Mesenchymal stem cell (in vitro differentiated cells and primary cell): ENCODE results near the gene SLC29A2.

Experiments used
- DNase-seq: peaks from one replicate; pipeline ENCODE4 v3.0.0-alpha.2; 2013
- H2AFZ ChIP-seq: one replicate; pipeline ENCODE4 v1.6.1; 2013; ENCODE audit warnings: low read depth, mild to moderate bottlenecking, control low read depth, inconsistent platforms, low read length, moderate library complexity
- H2AK5ac ChIP-seq: 2 replicates; pipeline ENCODE4 v1.6.1; 2013; ENCODE audit warnings: low read length, moderate library complexity, mild to moderate bottlenecking, inconsistent platforms; ENCODE audit not compliant: severe bottlenecking
- H2BK120ac ChIP-seq: one replicate; pipeline ENCODE4 v1.6.1; 2013; ENCODE audit warnings: low read depth, mild to moderate bottlenecking, inconsistent platforms, low read length, moderate library complexity
- H2BK12ac ChIP-seq, 2 experiments: one replicate each; pipeline ENCODE4 v1.6.1; 2013; ENCODE audit warnings: inconsistent platforms in 2 of 2, low read length in 2 of 2, mild to moderate bottlenecking in 2 of 2, moderate library complexity in 2 of 2, control low read depth in 1 of 2
- H2BK15ac ChIP-seq: one replicate; pipeline ENCODE4 v1.6.1; 2013; ENCODE audit warnings: mild to moderate bottlenecking, low read depth, inconsistent platforms; ENCODE audit not compliant: poor library complexity, severe bottlenecking
- H2BK5ac ChIP-seq: 2 replicates; pipeline ENCODE4 v1.6.1; 2013; ENCODE audit warnings: low read depth, mild to moderate bottlenecking, low read length, control low read depth, inconsistent platforms; ENCODE audit not compliant: poor library complexity, severe bottlenecking
- H3K14ac ChIP-seq, 2 experiments: one replicate each; pipeline ENCODE4 v1.6.1; 2013; ENCODE audit warnings: inconsistent platforms in 2 of 2, low read length in 2 of 2, control low read depth in 1 of 2, mild to moderate bottlenecking in 1 of 2, moderate library complexity in 1 of 2
- H3K18ac ChIP-seq, 2 experiments: one replicate each; pipeline ENCODE4 v1.6.1; 2013; ENCODE audit warnings: inconsistent platforms in 2 of 2, low read length in 2 of 2, control low read depth in 1 of 2, low read depth in 1 of 2, mild to moderate bottlenecking in 1 of 2
- H3K23ac ChIP-seq, 2 experiments: one replicate each; pipeline ENCODE4 v1.6.1; 2013; ENCODE audit warnings: inconsistent platforms in 2 of 2, low read length in 2 of 2, mild to moderate bottlenecking in 2 of 2, moderate library complexity in 2 of 2, control low read depth in 1 of 2
- H3K27ac ChIP-seq: 2 replicates; pipeline ENCODE4 v1.5.1; 2013; ENCODE audit warnings: mild to moderate bottlenecking, moderate library complexity, low read length, control low read depth, inconsistent platforms; ENCODE audit not compliant: poor library complexity, severe bottlenecking
- H3K27me3 ChIP-seq, 2 experiments: 2 replicates each; pipeline versions ENCODE4 v1.6.1 to v1.7.0; 2013; ENCODE audit warnings: low read length in 2 of 2, mild to moderate bottlenecking in 2 of 2, moderate library complexity in 2 of 2, control low read depth in 1 of 2, inconsistent platforms in 1 of 2; ENCODE audit not compliant: control insufficient read depth in 1 of 2, insufficient read depth in 1 of 2
- H3K36me3 ChIP-seq, 2 experiments: 2 replicates each; pipeline versions ENCODE4 v1.6.1 to v1.7.0; 2013; ENCODE audit warnings: low read length in 2 of 2, control low read depth in 1 of 2, inconsistent platforms in 1 of 2, low read depth in 1 of 2, mild to moderate bottlenecking in 1 of 2; ENCODE audit not compliant: insufficient read depth in 2 of 2, control insufficient read depth in 1 of 2
- H3K4ac ChIP-seq, 2 experiments: one replicate each; pipeline ENCODE4 v1.6.1; 2013; ENCODE audit warnings: inconsistent platforms in 2 of 2, low read length in 2 of 2, mild to moderate bottlenecking in 2 of 2, moderate library complexity in 2 of 2, control low read depth in 1 of 2, low read depth in 1 of 2
- H3K4me1 ChIP-seq: 2 replicates; pipeline ENCODE4 v1.6.1; 2013; ENCODE audit warnings: low read depth, low read length, control low read depth; ENCODE audit not compliant: control insufficient read depth, insufficient read depth
- H3K4me2 ChIP-seq: 2 replicates; pipeline ENCODE4 v1.6.1; 2013; ENCODE audit warnings: low read length, mild to moderate bottlenecking, inconsistent platforms; ENCODE audit not compliant: poor library complexity, severe bottlenecking
- H3K4me3 ChIP-seq, 2 experiments: 2 replicates each; pipeline versions ENCODE4 v1.5.1 to v1.7.0; 2013; ENCODE audit warnings: low read length in 2 of 2, mild to moderate bottlenecking in 2 of 2, control low read depth in 1 of 2, low read depth in 1 of 2; ENCODE audit not compliant: insufficient read depth in 1 of 2
- H3K79me1 ChIP-seq: replicated peaks from 2 replicates; pipeline ENCODE4 v1.6.1; 2013; ENCODE audit warnings: mild to moderate bottlenecking, control low read depth, low read length, inconsistent platforms; ENCODE audit not compliant: poor library complexity, severe bottlenecking
- H3K9ac ChIP-seq: 2 replicates; pipeline ENCODE4 v1.7.0; 2013; ENCODE audit warnings: mild to moderate bottlenecking, low read length, moderate library complexity
- H3K9me3 ChIP-seq: 2 replicates; pipeline ENCODE4 v1.7.0; 2013; ENCODE audit warnings: mild to moderate bottlenecking, low read length; ENCODE audit not compliant: control insufficient read depth
- H4K8ac ChIP-seq: one replicate; pipeline ENCODE4 v1.6.1; 2013; ENCODE audit warnings: inconsistent platforms, mild to moderate bottlenecking, low read length, moderate library complexity
- H4K91ac ChIP-seq: one replicate; pipeline ENCODE4 v1.6.1; 2013; ENCODE audit warnings: mild to moderate bottlenecking, low read length, inconsistent platforms
- WGBS: methylation state at CpG from one replicate; pipeline ENCODE4 v1.1.7; 2013; ENCODE audit warnings: mixed read lengths; 5-methylcytosine and 5-hydroxymethylcytosine counted together

The SLC29A2 gene

GRCh38 chr11:66334605-66335442 lies 36.7 kb downstream of the SLC29A2 start:
- Histone ChIP-seq H3K4me3 (peak overlapping the region; percentile 68 to 85), H3K79me1 (peaks cover 22% of the 10 kb centered on the region), H3K4me1 (peaks cover 68% of the 10 kb centered on the region), H3K4ac (peak overlapping the region; percentile 90 to 94), H2BK120ac (peak overlapping the region; percentile 78), H2BK5ac (no peak overlapping the region), H3K14ac (peak overlapping the region in 1 of 2 experiments; percentile 84), H3K23ac (no peak overlapping the region), H3K27me3 (no peaks in the 10 kb centered on the region), H3K4me2 (peak overlapping the region; percentile 68), H2AK5ac (peak overlapping the region; percentile 29), H4K91ac (peak overlapping the region; percentile 99), H3K27ac (peak overlapping the region; percentile 97), H3K9ac (peak overlapping the region; percentile 99), H2AFZ (no peak overlapping the region), H2BK15ac (peak overlapping the region; percentile 71), H3K9me3 (no peaks in the 10 kb centered on the region), H3K18ac (peak overlapping the region; percentile 97 to 99), H3K36me3 (peaks cover 52 to 69% of the 10 kb centered on the region in 2 experiments), H4K8ac (peak overlapping the region; percentile 73), H2BK12ac (peak overlapping the region in 1 of 2 experiments; percentile 26)
- DNase-seq: peak; percentile 42
- 81% methylated on average over 42 of the region's 42 CpGs for WGBS

GRCh38 chr11:66333896-66334604 lies 37.5 kb downstream of the SLC29A2 start:
- H3K9ac ChIP-seq: peak overlapping the region; percentile 99
- H3K27ac ChIP-seq: no peak overlapping the region
- no peak overlapping the region for H2BK5ac ChIP-seq
- H3K14ac ChIP-seq: peak overlapping the region in 1 of 2 experiments; percentile 50
- peak overlapping the region; percentile 37 for H2BK15ac ChIP-seq
- no peak for DNase-seq
- H3K4me1 ChIP-seq: peaks cover 65% of the 10 kb centered on the region
- peak overlapping the region; percentile 18 for H4K91ac ChIP-seq
- no peak overlapping the region for H2AK5ac ChIP-seq
- no peak overlapping the region for H3K4ac ChIP-seq
- peak overlapping the region; percentile 24 for H4K8ac ChIP-seq
- H3K36me3 ChIP-seq: peaks cover 44 to 61% of the 10 kb centered on the region in 2 experiments
- 89% methylated on average over 29 of the region's 29 CpGs for WGBS
- peak overlapping the region in 1 of 2 experiments; percentile 99 for H3K18ac ChIP-seq
- H3K9me3 ChIP-seq: no peaks in the 10 kb centered on the region
- H3K4me3 ChIP-seq: peak overlapping the region; percentile 68 to 85
- H3K4me2 ChIP-seq: peak overlapping the region; percentile 68
- no peak overlapping the region for H3K23ac ChIP-seq
- no peak overlapping the region for H2BK120ac ChIP-seq
- peaks cover 16% of the 10 kb centered on the region for H3K79me1 ChIP-seq
- H2BK12ac ChIP-seq: peak overlapping the region in 1 of 2 experiments; percentile 33
- no peaks in the 10 kb centered on the region for H3K27me3 ChIP-seq
- no peak overlapping the region for H2AFZ ChIP-seq

GRCh38 chr11:66333220-66333877 lies 38.2 kb downstream of the SLC29A2 start:
- peak overlapping the region; percentile 20 for H4K8ac ChIP-seq
- no peaks in the 10 kb centered on the region for H3K9me3 ChIP-seq
- H3K79me1 ChIP-seq: peaks cover 13% of the 10 kb centered on the region
- H2BK5ac ChIP-seq: no peak overlapping the region
- WGBS: 91% methylated on average over 18 of the region's 19 CpGs
- H3K36me3 ChIP-seq: peaks cover 38 to 54% of the 10 kb centered on the region in 2 experiments
- no peaks in the 10 kb centered on the region for H3K27me3 ChIP-seq
- H2BK120ac ChIP-seq: no peak overlapping the region
- no peak overlapping the region for H2AFZ ChIP-seq
- no peak overlapping the region for H2BK15ac ChIP-seq
- no peak for DNase-seq
- no peak overlapping the region for H3K4me2 ChIP-seq
- no peak overlapping the region for H2BK12ac ChIP-seq
- H3K27ac ChIP-seq: no peak overlapping the region
- H3K18ac ChIP-seq: no peak overlapping the region
- peaks cover 63% of the 10 kb centered on the region for H3K4me1 ChIP-seq
- peak overlapping the region; percentile 36 for H3K9ac ChIP-seq
- H3K23ac ChIP-seq: no peak overlapping the region
- H3K4ac ChIP-seq: no peak overlapping the region
- no peak overlapping the region for H2AK5ac ChIP-seq
- H3K14ac ChIP-seq: peak overlapping the region in 1 of 2 experiments; percentile 31
- H4K91ac ChIP-seq: no peak overlapping the region
- no peak overlapping the region for H3K4me3 ChIP-seq
